T-cell (primary cell): ENCODE measurements around the gene DOCK1. TPM values are rescaled to one million over a fixed set of nuclear protein-coding genes. Genes with fewer than 3 reads are reported as not detected.

ENCODE experiments used
- ATAC-seq, 4 experiments: fragments of 200-7000 bp in 3 of 4; fragments of 150-1000 bp in 1 of 4; cut with Tn5 transposase; replicated peaks in 1 of 4; 1 replicate in 3 of 4; 2 replicates in 1 of 4; pipeline ENCODE4 v1.10.0; 2021; ENCODE audit warnings: moderate library complexity in 3 of 4, mild to moderate bottlenecking in 2 of 4, moderate number of reproducible peaks in 1 of 4
- CTCF ChIA-PET, 2 donors: fragments of 300-600 bp; sonication (Branson Sonifier 250); formaldehyde crosslinking; loops; one replicate each; lab custom pipeline; 2022; ENCODE audit warnings: antibody characterized with exemption in 2 of 2; lab: Charles Lee
- POLR2A ChIA-PET, 2 donors: fragments of 300-600 bp; sonication (Branson Sonifier 250); formaldehyde crosslinking; loops; one replicate each; lab custom pipeline; 2022; ENCODE audit warnings: antibody characterized with exemption in 2 of 2; lab: Charles Lee
- DNase-seq, 35 experiments: peaks; one replicate each; pipeline versions ENCODE4 v3.0.0 to v3.0.0-alpha.2; 2013 to 2023
- H3K27ac ChIP-seq: one replicate; pipeline ENCODE4 v1.5.1; 2013; ENCODE audit warnings: low read length
- H3K27me3 ChIP-seq, 2 experiments: replicated peaks in 1 of 2; 1 replicate in 1 of 2; 2 replicates in 1 of 2; pipeline versions ENCODE4 v1.6.1 to v1.7.0; 2013; ENCODE audit warnings: low read length in 1 of 2, mixed read lengths in 1 of 2; ENCODE audit not compliant: control insufficient read depth in 2 of 2, insufficient read depth in 2 of 2; ENCODE audit errors: extremely low read depth in 1 of 2
- H3K36me3 ChIP-seq, 2 donors: 1 replicate in 1 of 2; 2 replicates in 1 of 2; pipeline versions ENCODE4 v1.6.1 to v1.7.0; 2013; ENCODE audit warnings: low read length in 1 of 2; ENCODE audit not compliant: control insufficient read depth in 2 of 2, insufficient read depth in 1 of 2; ENCODE audit errors: extremely low read depth in 1 of 2
- H3K4me1 ChIP-seq, 2 experiments: 1 replicate in 1 of 2; 2 replicates in 1 of 2; pipeline versions ENCODE4 v1.6.1 to v1.7.0; 2013; ENCODE audit warnings: low read length in 2 of 2, mixed read lengths in 1 of 2; ENCODE audit not compliant: insufficient read depth in 2 of 2, control insufficient read depth in 1 of 2; ENCODE audit errors: extremely low read depth in 1 of 2
- H3K4me3 ChIP-seq, 2 donors: 1 replicate in 1 of 2; 2 replicates in 1 of 2; pipeline versions ENCODE4 v1.5.1 to v1.7.0; 2013; ENCODE audit warnings: mild to moderate bottlenecking in 2 of 2, low read length in 1 of 2, moderate library complexity in 1 of 2; ENCODE audit not compliant: control insufficient read depth in 1 of 2; ENCODE audit errors: extremely low read depth in 1 of 2
- H3K9me3 ChIP-seq: 2 replicates; pipeline ENCODE4 v1.7.0; 2013
- H3K27ac Mint-ChIP-seq, 2 donors: one replicate each; pipeline ENCODE4 v1.8.0; 2020 to 2021; ENCODE audit warnings: mild to moderate bottlenecking in 2 of 2, mixed read lengths in 2 of 2
- H3K27me3 Mint-ChIP-seq, 2 donors: one replicate each; pipeline ENCODE4 v1.8.0; 2021 to 2022; ENCODE audit warnings: mixed read lengths in 2 of 2
- H3K36me3 Mint-ChIP-seq: one replicate; pipeline ENCODE4 v1.8.0; 2021; ENCODE audit warnings: mixed read lengths
- H3K4me1 Mint-ChIP-seq, 3 donors: one replicate each; pipeline ENCODE4 v1.8.0; 2020 to 2022; ENCODE audit warnings: mixed read lengths in 3 of 3, mild to moderate bottlenecking in 1 of 3
- H3K4me3 Mint-ChIP-seq, 3 donors: one replicate each; pipeline ENCODE4 v1.8.0; 2020 to 2022; ENCODE audit warnings: mild to moderate bottlenecking in 3 of 3, mixed read lengths in 3 of 3, moderate library complexity in 3 of 3
- H3K9me3 Mint-ChIP-seq, 3 donors: one replicate each; pipeline ENCODE4 v1.8.0; 2020 to 2022; ENCODE audit warnings: mixed read lengths in 3 of 3
- WGBS: methylation state at CpG from one replicate; pipeline ENCODE4 v1.1.5; 2013; ENCODE audit warnings: missing lambda C conversion rate; ENCODE audit not compliant: insufficient coverage; 5-methylcytosine and 5-hydroxymethylcytosine counted together
- total RNA-seq, 35 experiments: library from RNA in 6 of 35; stranded (reverse) in 6 of 35; fragments of 120-200 nt in 1 of 35; gene quantifications; one replicate each; pipeline versions ENCODE4 v1.2.1 to v1.2.4 and lab custom pipeline; 2013 to 2026

Gene DOCK1
- total RNA-seq, 5 donors from 2014 or later (not counting 1 experiment from before 2014, with no cell fraction given) = 0.18 to 0.53 (median 0.37) TPM

DNA sequence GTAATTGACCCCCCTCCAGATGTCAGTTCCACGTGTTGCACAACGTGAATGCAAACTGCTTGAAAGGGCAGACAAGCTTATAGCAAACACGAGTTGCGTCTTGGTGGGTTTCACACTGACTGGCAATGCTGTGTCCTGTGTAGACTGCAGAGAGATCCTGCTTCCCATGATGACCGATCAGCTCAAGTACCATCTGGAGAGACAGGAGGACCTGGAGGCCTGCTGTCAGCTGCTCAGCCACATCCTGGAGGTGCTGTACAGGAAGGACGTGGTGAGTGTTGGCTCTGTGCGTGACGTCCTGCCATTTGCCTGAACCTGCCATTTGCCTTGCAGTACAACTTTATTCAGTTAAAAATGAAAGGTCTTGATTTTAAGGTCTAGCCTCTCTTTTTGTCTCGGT, 220.1 kb downstream of the DOCK1 start:
- ChIA-PET POLR2A (interaction anchor here in 1 of 2 donors (0.7 kb wide), 1 partner anchor 21 kb away, joined by 3 read pairs; no protein-coding TSS in a partner anchor), CTCF (no interaction called here)
- Mint-ChIP-seq H3K9me3 (peaks cover 0 to 3% (median 0%) of the 10 kb centered on the region in 3 donors), H3K27ac (no peak overlapping the region), H3K4me3 (no peak overlapping the region), H3K36me3 (no peaks in the 10 kb centered on the region), H3K27me3 (peaks cover 4 to 5% of the 10 kb centered on the region in 2 donors), H3K4me1 (no peaks in the 10 kb centered on the region)
- peaks cover 0 to 15% of the 10 kb centered on the region in 2 experiments for H3K27me3 ChIP-seq
- H3K4me1 ChIP-seq = no peaks in the 10 kb centered on the region
- H3K4me3 ChIP-seq = no peak overlapping the region
- DNase-seq (no peak), ATAC-seq (no peak)
- no peaks in the 10 kb centered on the region for H3K9me3 ChIP-seq
- WGBS = 23% methylated on average over 4 of the region's 9 CpGs
- no peaks in the 10 kb centered on the region for H3K36me3 ChIP-seq
- H3K27ac ChIP-seq = no peak overlapping the region

DNA sequence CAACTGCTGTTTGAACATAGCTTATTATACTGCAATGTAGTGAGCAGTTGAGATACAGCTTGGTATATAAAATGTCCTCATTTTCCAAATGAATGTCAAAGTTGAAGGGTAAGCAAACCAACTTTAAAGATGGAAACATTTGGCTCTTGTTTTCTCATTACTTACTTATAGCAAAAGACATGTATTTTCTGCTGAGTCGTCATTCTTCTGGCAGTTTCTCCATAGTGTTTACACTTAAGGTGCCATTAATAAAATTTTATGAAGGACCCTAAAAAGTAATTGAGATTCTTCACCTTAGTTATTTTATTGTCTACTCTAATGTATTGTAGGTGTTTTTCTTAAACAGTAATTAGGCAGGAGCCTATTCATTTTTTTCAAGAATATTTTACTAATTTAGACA, 222.6 kb downstream of the DOCK1 start:
- Histone ChIP-seq H3K9me3 (no peaks in the 10 kb centered on the region), H3K27ac (no peak overlapping the region), H3K4me3 (no peak overlapping the region), H3K36me3 (no peaks in the 10 kb centered on the region), H3K4me1 (no peaks in the 10 kb centered on the region), H3K27me3 (peaks cover 0 to 10% of the 10 kb centered on the region in 2 experiments)
- H3K27me3 Mint-ChIP-seq = peaks cover 0 to 2% of the 10 kb centered on the region in 2 donors
- no peak overlapping the region for H3K27ac Mint-ChIP-seq
- ATAC-seq = no peak
- WGBS = no CpG with 5 or more reads among the region's 1 CpG
- H3K36me3 Mint-ChIP-seq = no peaks in the 10 kb centered on the region
- no peaks in the 10 kb centered on the region for H3K4me1 Mint-ChIP-seq
- H3K9me3 Mint-ChIP-seq = peaks cover 0 to 6% (median 0%) of the 10 kb centered on the region in 3 donors
- no peak for DNase-seq
- POLR2A ChIA-PET = no interaction called here
- CTCF ChIA-PET = no interaction called here
- no peak overlapping the region for H3K4me3 Mint-ChIP-seq

DNA sequence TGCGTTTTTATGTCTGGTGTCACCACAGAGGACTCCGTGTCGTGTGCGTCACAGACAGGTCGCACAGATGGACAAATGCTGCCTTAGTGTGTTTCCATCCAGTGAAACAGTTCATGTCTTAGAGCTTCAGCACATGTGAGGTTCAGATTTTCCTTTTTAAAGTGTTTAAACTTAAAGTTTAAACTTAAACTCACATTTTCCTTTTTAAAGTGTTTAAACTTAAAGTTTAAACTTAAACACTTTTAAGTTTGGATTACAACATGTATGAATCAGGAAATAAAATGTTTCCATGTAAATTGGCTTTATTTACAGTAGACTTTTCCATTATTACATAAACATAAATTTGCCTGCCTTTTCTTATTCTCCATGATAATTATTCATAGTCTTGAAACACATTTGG, 223.9 kb downstream of the DOCK1 start:
- Mint-ChIP-seq H3K27me3 (no peaks in the 10 kb centered on the region), H3K36me3 (no peaks in the 10 kb centered on the region)
- WGBS = 89% methylated on average over 5 of the region's 5 CpGs

GRCh38 chr10:127132451-127132850, 227.2 kb downstream of the DOCK1 start:
- Histone ChIP-seq H3K27me3 (peaks cover 0 to 5% of the 10 kb centered on the region in 2 experiments), H3K4me3 (no peak overlapping the region), H3K4me1 (no peaks in the 10 kb centered on the region), H3K36me3 (no peaks in the 10 kb centered on the region), H3K9me3 (no peaks in the 10 kb centered on the region), H3K27ac (no peak overlapping the region)
- CTCF ChIA-PET = no interaction called here
- no peak overlapping the region for H3K27ac Mint-ChIP-seq
- ATAC-seq (no peak), DNase-seq (no peak)
- H3K9me3 Mint-ChIP-seq = peaks cover 0 to 6% (median 0%) of the 10 kb centered on the region in 3 donors
- H3K27me3 Mint-ChIP-seq = peaks cover 0 to 3% of the 10 kb centered on the region in 2 donors
- H3K4me3 Mint-ChIP-seq = no peak overlapping the region
- no peaks in the 10 kb centered on the region for H3K36me3 Mint-ChIP-seq
- POLR2A ChIA-PET = no interaction called here
- 100% methylated on average over 4 of the region's 7 CpGs for WGBS
- H3K4me1 Mint-ChIP-seq = no peaks in the 10 kb centered on the region

More for the DNA sequence above, 223.9 kb downstream of the DOCK1 start:
- no peak overlapping the region for H3K27ac Mint-ChIP-seq
- H3K9me3 Mint-ChIP-seq = peaks cover 0 to 6% (median 0%) of the 10 kb centered on the region in 3 donors
- DNase-seq = no peak
- H3K4me1 Mint-ChIP-seq = no peaks in the 10 kb centered on the region
- ATAC-seq = no peak
- Histone ChIP-seq H3K36me3 (no peaks in the 10 kb centered on the region), H3K4me1 (no peaks in the 10 kb centered on the region), H3K4me3 (no peak overlapping the region), H3K9me3 (no peaks in the 10 kb centered on the region), H3K27me3 (peaks cover 0 to 8% of the 10 kb centered on the region in 2 experiments), H3K27ac (no peak overlapping the region)
- POLR2A ChIA-PET = no interaction called here
- H3K4me3 Mint-ChIP-seq = no peak overlapping the region
- CTCF ChIA-PET = no interaction called here

DNA sequence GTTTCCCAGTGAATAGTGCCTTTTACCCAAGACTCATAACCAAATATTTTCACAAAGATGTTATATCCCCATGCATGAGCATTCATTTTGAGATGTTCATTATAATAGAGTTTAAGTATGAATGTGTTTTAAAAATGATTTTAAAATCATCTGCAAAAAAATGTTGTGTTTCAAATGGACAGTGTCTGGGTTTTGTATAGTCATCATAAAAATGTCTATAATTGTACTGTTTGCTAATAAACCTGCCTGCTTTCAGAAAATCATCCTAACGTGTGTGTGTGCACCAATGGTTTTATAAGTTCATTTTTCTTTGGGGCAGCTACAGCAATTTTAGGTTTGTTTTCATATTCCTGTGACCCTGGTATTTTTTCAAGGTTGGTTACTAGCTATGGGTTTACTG, 228.0 kb downstream of the DOCK1 start:
- Histone ChIP-seq H3K27ac (no peak overlapping the region), H3K27me3 (peaks cover 0 to 5% of the 10 kb centered on the region in 2 experiments), H3K4me1 (no peaks in the 10 kb centered on the region), H3K36me3 (no peaks in the 10 kb centered on the region), H3K9me3 (no peaks in the 10 kb centered on the region), H3K4me3 (no peak overlapping the region)
- WGBS = no CpG with 5 or more reads among the region's 1 CpG
- DNase-seq (no peak), ATAC-seq (no peak)
- Mint-ChIP-seq H3K36me3 (no peaks in the 10 kb centered on the region), H3K9me3 (peaks cover 0 to 6% (median 0%) of the 10 kb centered on the region in 3 donors), H3K4me3 (no peak overlapping the region), H3K27ac (no peak overlapping the region), H3K27me3 (peaks cover 0 to 3% of the 10 kb centered on the region in 2 donors), H3K4me1 (no peaks in the 10 kb centered on the region)
- ChIA-PET CTCF (no interaction called here), POLR2A (no interaction called here)

- H3K27ac Mint-ChIP-seq = no peak overlapping the region
- 75% methylated on average over 2 of the region's 2 CpGs for WGBS
- no peak for ATAC-seq
- peaks cover 0 to 3% (median 0%) of the 10 kb centered on the region in 3 donors for H3K9me3 Mint-ChIP-seq
- Histone ChIP-seq H3K36me3 (no peaks in the 10 kb centered on the region), H3K4me3 (no peak overlapping the region), H3K27me3 (peaks cover 0 to 5% of the 10 kb centered on the region in 2 experiments), H3K4me1 (no peaks in the 10 kb centered on the region), H3K27ac (no peak overlapping the region), H3K9me3 (no peaks in the 10 kb centered on the region)
- peaks cover 0 to 3% of the 10 kb centered on the region in 2 donors for H3K27me3 Mint-ChIP-seq
- H3K4me3 Mint-ChIP-seq = no peak overlapping the region
- no peak for DNase-seq
- H3K36me3 Mint-ChIP-seq = no peaks in the 10 kb centered on the region
- H3K4me1 Mint-ChIP-seq = no peaks in the 10 kb centered on the region
- CTCF ChIA-PET = no interaction called here
- POLR2A ChIA-PET = no interaction called here
Measured at GRCh38 chr10:127133672-127134500, 228.7 kb downstream of the DOCK1 start.
